WERI-Rb-1 (cell line): ENCODE data around the gene ZNF536.

ENCODE experiments used
- DNase-seq: peaks from one replicate; pipeline ENCODE4 v3.0.0-alpha.2; 2020
- H3K27ac ChIP-seq: fragments of 250-450 bp; sonication (Bioruptor Pico); 2 replicates; pipeline ENCODE4 v1.5.1; 2020; ENCODE audit warnings: mild to moderate bottlenecking, moderate library complexity
- H3K27me3 ChIP-seq: fragments of 250-450 bp; sonication (Bioruptor Pico); 2 replicates; pipeline ENCODE4 v1.5.1; 2021; ENCODE audit warnings: mild to moderate bottlenecking, low read depth, moderate library complexity; ENCODE audit not compliant: insufficient read depth, severe bottlenecking
- H3K36me3 ChIP-seq: fragments of 250-450 bp; sonication (Bioruptor Pico); 2 replicates; pipeline ENCODE4 v1.5.1; 2020; ENCODE audit warnings: mild to moderate bottlenecking, moderate library complexity
- H3K4me3 ChIP-seq: 2 replicates; pipeline ENCODE4 v1.5.1; 2011; ENCODE audit warnings: low read depth, mild to moderate bottlenecking, control low read depth, low read length
- H3K9me3 ChIP-seq: fragments of 250-450 bp; sonication (Bioruptor Pico); 2 replicates; pipeline ENCODE4 v1.5.1; 2021; ENCODE audit warnings: mild to moderate bottlenecking, moderate library complexity; ENCODE audit not compliant: severe bottlenecking
- TF ChIP-seq, protein P1 (sequence below): IDR thresholded peaks from 2 replicates; pipeline ENCODE4 v1.5.1; 2011; ENCODE audit warnings: low read depth, mild to moderate bottlenecking, control low read depth, inconsistent platforms, low read length

Gene ZNF536

DNA sequence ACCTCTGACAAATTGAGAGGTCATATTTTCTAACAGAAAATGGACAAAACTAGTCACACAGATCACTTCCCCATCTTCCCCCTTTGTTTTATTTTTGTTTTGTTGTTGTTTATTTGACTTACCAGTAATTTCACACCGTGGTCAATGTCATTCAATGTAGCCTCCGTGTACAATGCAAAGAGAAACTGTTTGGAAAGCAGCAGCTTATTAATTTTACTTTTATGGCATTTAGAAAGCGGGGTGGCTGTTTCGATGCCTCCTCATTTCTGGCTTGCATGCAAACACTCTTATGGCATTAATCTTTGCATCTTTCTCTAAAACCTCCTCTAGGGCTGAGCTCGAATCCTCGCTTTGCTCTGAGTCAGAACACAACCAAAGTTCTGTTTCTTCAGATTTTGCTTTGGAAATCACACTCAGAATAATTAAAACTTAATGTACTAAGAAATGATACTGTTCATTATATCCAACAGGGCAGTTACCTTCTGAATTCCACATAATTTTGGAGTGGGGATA lies 77.0 kb downstream of the ZNF536 start:
- Histone ChIP-seq H3K9me3 (no peaks in the 10 kb centered on the region), H3K27ac (no peak overlapping the region), H3K27me3 (no peaks in the 10 kb centered on the region), H3K36me3 (no peaks in the 10 kb centered on the region), H3K4me3 (no peak overlapping the region)
- TF ChIP-seq, protein P1, sequence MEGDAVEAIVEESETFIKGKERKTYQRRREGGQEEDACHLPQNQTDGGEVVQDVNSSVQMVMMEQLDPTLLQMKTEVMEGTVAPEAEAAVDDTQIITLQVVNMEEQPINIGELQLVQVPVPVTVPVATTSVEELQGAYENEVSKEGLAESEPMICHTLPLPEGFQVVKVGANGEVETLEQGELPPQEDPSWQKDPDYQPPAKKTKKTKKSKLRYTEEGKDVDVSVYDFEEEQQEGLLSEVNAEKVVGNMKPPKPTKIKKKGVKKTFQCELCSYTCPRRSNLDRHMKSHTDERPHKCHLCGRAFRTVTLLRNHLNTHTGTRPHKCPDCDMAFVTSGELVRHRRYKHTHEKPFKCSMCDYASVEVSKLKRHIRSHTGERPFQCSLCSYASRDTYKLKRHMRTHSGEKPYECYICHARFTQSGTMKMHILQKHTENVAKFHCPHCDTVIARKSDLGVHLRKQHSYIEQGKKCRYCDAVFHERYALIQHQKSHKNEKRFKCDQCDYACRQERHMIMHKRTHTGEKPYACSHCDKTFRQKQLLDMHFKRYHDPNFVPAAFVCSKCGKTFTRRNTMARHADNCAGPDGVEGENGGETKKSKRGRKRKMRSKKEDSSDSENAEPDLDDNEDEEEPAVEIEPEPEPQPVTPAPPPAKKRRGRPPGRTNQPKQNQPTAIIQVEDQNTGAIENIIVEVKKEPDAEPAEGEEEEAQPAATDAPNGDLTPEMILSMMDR, result no peak
- no peak for DNase-seq

GRCh38 chr19:30449673-30450072 lies 77.5 kb downstream of the ZNF536 start:
- Histone ChIP-seq H3K36me3 (no peaks in the 10 kb centered on the region), H3K27me3 (no peaks in the 10 kb centered on the region), H3K4me3 (no peak overlapping the region), H3K9me3 (no peaks in the 10 kb centered on the region), H3K27ac (no peak overlapping the region)
- TF ChIP-seq, protein P1, result no peak
- no peak for DNase-seq

DNA sequence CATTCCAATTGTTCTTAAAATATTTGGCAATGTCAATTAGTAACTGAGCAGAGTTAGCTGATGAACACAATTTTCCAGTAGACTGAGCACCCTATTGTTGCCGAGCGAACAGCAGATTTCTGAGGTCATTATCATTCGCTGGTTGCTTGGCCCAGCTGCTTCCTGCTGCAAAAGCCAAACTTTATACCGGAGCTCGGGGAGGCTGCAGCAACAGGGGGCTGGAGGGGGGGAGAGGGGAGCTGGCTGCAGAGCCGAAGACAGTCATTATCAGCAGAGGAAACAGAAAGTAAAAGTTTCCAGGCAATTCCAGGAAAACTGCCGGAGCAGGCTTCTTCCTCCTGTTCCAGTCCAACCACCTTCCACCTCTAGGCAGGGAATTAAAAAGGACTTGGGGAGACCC lies 77.9 kb downstream of the ZNF536 start:
- H3K27ac ChIP-seq, result no peak overlapping the region
- DNase-seq, result no peak
- H3K4me3 ChIP-seq, result no peak overlapping the region
- no peaks in the 10 kb centered on the region for H3K9me3 ChIP-seq
- H3K27me3 ChIP-seq, result no peaks in the 10 kb centered on the region
- TF ChIP-seq, protein P1, result no peak
- no peaks in the 10 kb centered on the region for H3K36me3 ChIP-seq

GRCh38 chr19:30450835-30451321 lies 78.7 kb downstream of the ZNF536 start:
- no peaks in the 10 kb centered on the region for H3K36me3 ChIP-seq
- H3K27ac ChIP-seq, result no peak overlapping the region
- H3K9me3 ChIP-seq, result no peaks in the 10 kb centered on the region
- no peak overlapping the region for H3K4me3 ChIP-seq
- DNase-seq, result no peak
- TF ChIP-seq, protein P1, result no peak
- H3K27me3 ChIP-seq, result no peaks in the 10 kb centered on the region

GRCh38 chr19:30452931-30453330 lies 80.7 kb downstream of the ZNF536 start:
- H3K27ac ChIP-seq, result no peak overlapping the region
- TF ChIP-seq, protein P1, result no peak
- no peaks in the 10 kb centered on the region for H3K9me3 ChIP-seq
- no peaks in the 10 kb centered on the region for H3K27me3 ChIP-seq
- H3K4me3 ChIP-seq, result no peak overlapping the region
- no peak for DNase-seq
- H3K36me3 ChIP-seq, result no peaks in the 10 kb centered on the region

GRCh38 chr19:30453743-30454142 lies 81.6 kb downstream of the ZNF536 start:
- Histone ChIP-seq H3K36me3 (no peaks in the 10 kb centered on the region), H3K27ac (no peak overlapping the region), H3K27me3 (no peaks in the 10 kb centered on the region), H3K9me3 (no peaks in the 10 kb centered on the region), H3K4me3 (no peak overlapping the region)
- TF ChIP-seq, protein P1, result no peak
- DNase-seq, result no peak
